NCI-H146 (cell line): ENCODE measurements around the gene RABEP2.
"Not testable (repeated sequence)": the region's sequence is repeated elsewhere in the genome, so short reads cannot be mapped to it uniquely, and the experiment has no call there.

Experiments used
- DNase-seq: peaks from one replicate; lab custom pipeline; 2025; lab: John Stamatoyannopoulos, UW

Gene RABEP2

DNA sequence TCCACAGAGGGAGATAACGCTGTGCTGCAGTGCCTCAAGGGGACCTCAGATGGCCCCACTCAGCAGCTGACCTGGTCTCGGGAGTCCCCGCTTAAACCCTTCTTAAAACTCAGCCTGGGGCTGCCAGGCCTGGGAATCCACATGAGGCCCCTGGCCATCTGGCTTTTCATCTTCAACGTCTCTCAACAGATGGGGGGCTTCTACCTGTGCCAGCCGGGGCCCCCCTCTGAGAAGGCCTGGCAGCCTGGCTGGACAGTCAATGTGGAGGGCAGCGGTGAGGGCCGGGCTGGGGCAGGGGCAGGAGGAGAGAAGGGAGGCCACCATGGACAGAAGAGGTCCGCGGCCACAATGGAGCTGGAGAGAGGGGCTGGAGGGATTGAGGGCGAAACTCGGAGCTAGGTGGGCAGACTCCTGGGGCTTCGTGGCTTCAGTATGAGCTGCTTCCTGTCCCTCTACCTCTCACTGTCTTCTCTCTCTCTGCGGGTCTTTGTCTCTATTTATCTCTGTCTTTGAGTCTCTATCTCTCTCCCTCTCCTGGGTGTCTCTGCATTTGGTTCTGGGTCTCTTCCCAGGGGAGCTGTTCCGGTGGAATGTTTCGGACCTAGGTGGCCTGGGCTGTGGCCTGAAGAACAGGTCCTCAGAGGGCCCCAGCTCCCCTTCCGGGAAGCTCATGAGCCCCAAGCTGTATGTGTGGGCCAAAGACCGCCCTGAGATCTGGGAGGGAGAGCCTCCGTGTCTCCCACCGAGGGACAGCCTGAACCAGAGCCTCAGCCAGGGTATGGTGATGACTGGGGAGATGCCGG is 7.5 kb upstream of the RABEP2 start:
- DNase-seq: no peak

- DNase-seq: no peak
Observed at GRCh38 chr16:28931801-28932225, 6.8 kb upstream of the RABEP2 start, which contains the start of gene CD19. CD19 (plus strand) TSS chr16:28931971; CDS start chr16:28932001, 30 bp downstream.

DNA sequence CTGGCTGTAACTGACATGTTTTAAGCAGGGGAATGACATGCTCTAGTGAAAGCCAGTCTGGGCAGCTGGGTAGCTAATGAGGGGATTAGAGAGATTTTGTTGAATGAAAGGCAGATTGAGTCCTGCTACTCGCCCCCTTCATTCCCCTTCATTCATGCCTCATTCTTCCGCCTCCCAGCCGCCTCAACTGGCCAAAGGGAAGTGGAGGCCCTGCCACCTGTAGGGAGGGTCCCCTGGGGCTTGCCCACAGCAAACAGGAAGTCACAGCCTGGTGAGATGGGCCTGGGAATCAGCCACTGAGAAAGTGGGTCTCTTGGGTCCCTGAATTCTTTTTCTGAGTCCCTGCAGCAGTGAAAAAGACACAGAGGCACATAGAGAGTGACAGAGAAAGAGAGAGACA is 5.6 kb upstream of the RABEP2 start:
- no peak for DNase-seq

DNA sequence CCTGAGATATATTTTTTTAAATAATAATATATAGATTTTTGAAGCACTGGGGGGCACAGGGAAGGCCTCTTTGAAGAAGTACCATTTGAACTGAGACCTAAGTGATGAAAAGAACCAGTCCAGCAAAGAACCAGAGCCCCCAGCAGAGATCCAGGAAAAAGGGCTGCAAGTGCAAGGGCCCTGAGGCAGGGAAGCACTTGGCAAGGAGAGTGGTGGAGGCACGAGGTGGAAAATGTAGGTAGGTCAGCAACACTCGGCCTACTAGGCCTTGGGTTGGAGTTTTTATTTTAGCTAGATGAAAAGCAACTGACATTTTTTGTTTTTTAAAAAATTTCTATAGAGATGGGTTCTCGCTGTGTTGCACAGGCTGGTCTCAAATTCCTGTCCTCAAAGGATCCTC is 5.2 kb upstream of the RABEP2 start:
- no peak for DNase-seq

GRCh38 chr16:28927815-28928214 is 2.8 kb upstream of the RABEP2 start:
- DNase-seq: no peak

DNA sequence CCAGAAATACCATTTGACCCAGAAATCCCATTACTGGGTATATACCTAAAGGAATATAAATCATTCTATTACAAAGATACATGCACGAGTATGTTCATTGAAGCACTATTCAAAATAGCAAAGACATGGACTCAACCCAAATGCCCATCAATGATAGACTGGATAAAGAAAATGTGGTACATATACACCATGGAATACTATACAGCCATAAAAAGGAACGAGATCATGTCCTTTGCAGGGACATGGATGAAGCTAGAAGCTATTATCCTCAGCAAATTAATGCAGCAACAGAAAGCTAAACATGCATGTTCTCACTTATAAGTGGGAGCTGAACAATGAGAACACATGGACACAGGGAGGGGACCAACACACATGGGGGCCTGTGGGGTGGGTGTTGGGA is 1.2 kb upstream of the RABEP2 start:
- not testable (repeated sequence) for DNase-seq

DNA sequence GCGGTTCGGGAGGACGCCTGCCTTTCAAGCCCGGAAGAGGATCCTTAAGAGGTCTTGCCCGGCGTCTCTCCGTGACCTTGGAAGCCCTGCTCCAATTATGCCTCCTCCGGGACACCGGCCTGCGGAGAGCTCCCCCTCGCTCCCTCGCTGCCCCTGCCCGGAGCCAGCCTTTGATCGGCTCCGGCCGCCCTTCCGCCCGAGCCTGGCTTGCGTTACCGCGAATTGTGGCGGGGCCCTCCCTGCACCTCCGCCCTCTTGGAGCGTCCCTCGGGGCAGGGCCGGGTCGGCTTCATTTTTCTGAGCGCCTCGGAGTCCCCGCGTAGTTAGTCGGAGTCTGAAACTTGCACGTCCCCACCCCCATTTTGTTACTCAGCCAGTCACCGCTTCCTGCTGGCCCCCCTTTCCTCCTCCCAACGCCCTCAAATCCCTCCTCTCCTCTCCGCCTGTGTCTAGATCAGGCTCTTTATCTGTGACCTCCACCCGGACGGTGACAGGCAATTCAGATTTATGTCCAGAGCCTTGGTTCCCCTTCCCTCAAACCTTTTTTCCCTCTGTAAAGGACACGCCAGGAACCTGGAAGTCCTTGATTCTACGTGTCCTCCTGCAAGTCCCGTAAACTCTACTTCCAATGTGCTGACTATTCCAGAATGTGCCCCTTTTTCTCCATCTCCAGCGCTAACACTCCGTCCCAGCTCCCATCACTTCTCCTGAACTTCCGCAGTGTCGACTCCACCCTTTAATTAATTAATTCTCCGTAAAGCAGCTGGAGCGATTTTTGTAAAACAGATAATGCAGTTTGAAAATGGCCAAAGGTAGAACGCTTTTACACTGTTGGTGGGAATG is 569 bp upstream of the RABEP2 start:
- DNase-seq: peak; percentile 81

GRCh38 chr16:28924399-28924761 is 658 bp downstream of the RABEP2 start:
- DNase-seq: no peak

- DNase-seq: peak; percentile 44
Observed at GRCh38 chr16:28923652-28924398, 1.2 kb downstream of the RABEP2 start.

DNA sequence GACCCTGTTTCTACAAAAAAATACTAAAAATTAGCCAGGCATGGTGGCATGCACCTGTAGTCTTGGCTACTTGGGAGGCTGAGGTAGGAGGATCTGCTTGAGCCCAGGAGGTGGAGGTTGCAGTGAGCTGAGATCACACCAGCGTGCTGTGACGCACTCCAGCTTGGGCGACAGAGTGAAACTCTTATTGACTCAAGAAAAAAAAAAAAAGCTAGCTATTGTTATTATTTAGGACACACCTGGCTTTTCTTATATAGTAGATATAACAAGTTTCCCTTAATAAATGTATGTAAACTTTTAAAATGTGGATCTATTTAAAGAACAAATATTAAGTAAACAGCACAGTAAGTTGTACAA is 1.8 kb downstream of the RABEP2 start:
- no peak for DNase-seq

GRCh38 chr16:28918698-28919097 is 6.3 kb downstream of the RABEP2 start:
- DNase-seq: no peak

- DNase-seq: no peak
Observed at GRCh38 chr16:28917095-28917494, 7.9 kb downstream of the RABEP2 start.

DNA sequence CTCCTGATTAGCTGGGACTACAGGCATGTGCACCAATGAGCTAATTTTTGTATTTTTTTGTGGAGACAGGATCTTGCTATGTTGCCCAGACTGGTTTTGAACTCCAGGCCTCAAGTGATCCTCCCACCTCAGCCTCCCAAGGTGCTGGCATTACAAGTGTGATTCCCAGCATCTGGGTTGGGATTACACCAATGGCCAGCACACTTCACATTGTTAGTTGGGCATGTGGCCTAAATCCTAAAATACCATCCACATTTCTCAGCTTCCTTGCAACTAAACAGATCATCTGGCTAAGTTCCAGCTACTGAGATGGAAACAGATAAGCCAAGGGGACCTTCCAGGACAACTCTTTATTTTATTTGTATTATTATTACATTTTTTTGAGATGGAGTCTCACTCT is 9.9 kb downstream of the RABEP2 start:
- DNase-seq: no peak

DNA sequence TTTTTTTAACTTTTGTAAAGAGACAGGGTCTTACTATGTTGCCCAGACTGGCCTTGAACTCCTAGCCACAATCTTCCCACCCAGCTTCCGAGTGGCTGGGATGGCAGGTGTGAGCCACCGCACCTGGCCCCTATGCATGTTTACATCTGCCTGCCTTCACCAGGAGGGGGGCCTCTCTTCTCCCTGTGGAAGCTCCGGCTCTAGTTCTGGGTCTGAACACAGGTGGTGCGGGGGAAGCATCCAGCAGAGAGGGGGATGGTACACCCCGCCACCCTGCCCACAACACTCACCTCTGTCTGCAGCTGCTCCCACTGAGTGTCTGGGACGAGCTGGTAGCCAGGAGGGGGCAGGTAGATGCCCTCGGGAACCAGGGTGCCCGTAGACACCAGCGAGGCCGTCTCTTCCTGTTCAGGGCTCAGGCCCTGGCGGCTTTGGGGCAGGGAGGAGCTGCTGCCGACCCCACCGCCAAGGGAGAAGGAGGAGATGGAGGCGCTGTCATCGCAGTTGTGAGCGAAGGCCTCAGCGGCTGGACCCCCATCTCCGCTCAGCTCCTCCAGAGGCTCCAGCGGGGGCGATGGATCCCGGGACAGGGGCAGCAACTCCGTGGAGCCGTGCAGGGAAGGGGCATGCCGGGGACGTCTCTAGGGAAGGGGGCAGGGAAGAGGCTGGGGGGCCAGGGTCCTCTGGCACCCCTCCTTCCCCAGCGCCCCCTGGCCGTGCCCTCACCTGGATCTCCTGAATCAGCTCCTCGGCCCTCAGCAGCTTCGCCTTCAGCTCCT is 10.9 kb downstream of the RABEP2 start:
- DNase-seq: peak; percentile 30

DNA sequence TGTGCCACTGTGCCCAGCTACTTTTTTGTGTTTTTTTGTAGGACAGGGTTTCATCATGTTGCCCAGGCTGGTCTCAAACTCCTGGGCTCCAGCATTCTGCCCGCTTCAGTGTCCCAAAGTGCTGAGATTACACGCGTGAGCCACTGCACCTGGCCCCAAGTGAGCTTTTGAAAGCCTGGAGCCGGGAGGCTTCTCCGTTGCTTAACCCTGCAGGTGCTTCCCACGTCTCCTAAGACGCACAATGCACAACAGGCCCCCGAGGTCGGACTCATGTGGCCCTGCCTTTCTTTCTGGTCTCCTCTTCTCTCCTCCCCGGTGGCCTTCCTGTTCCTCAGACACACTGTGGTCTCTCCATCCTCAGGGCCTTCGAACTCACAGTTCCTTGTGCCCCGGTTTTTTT is 12.5 kb downstream of the RABEP2 start:
- DNase-seq: no peak

DNA sequence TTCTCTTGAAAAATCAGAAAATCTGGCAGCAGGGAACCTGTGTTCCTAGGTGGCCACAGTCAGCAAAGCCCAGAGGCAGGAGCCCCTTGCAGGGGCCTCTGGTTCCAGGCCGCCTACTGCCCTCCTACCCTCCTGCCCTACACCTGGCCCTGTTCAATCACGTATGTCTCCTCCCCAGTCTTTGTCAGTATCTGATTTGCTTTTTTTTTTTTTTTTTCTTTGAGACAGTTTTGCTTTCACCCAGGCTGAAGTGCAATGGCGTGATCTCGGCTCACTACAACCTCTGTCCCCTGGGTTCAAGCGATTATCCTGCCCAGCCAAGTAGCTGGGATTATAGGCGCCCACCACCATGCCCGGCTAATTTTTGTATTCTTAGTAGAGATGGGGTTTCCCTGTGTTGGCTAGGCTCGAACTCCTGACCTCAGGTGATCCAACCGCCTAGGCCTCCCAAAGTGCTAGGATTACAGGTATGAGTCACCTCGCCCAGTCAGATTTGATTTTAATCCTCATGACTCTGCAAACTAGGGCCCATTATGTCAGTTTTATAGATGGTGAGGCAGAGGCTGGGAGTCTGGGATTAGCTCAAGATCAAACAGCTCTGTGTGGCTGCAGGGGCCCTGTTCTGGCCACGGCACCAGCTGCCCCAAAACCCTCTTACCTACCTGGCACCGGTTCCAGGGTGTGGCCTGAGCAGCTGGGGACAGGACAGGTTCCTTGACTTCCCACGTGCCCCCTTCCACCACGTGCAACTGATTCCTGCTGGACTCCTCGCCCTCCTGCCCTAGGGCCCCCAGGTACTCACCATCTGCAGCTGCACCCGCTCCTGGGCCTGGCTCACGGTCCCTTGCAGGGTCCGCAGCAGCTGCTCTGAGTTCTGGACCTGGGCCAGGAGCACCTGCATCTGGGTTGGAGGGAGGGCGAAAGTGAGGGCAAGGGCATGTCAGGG is 14.7 kb downstream of the RABEP2 start:
- no peak for DNase-seq

DNA sequence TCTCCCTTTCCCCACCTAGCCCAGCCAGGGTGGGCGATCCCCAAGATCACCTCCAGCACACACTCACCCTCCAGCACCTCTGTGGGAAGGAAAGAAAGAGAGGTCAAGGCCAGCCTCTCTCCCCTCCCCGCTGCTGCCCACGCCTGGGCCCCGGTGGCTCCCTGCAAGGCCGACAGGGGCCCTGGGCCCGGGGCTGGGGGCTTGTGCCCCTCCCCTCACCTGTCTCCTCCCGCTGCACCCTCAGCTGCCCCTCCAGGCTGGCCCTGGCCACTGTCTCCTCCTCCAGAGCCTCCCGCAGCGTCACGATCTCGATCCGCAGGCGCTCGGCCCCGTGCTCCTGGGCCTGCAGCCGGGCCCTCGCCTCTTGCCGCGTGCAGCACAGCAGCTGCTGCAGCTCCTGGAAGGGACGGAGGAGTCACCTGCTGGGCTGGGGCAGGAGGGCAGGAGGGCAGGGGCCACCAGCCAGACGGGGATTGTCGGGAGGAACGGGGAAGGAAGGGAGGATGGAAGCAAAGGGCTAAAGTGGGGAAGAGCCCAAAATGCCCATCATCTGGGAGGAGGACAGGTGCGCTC is 19.2 kb downstream of the RABEP2 start:
- no peak for DNase-seq

GRCh38 chr16:28905229-28905754 is 19.7 kb downstream of the RABEP2 start:
- no peak for DNase-seq

- no peak for DNase-seq
Observed at GRCh38 chr16:28904828-28905227, 20.2 kb downstream of the RABEP2 start.

DNA sequence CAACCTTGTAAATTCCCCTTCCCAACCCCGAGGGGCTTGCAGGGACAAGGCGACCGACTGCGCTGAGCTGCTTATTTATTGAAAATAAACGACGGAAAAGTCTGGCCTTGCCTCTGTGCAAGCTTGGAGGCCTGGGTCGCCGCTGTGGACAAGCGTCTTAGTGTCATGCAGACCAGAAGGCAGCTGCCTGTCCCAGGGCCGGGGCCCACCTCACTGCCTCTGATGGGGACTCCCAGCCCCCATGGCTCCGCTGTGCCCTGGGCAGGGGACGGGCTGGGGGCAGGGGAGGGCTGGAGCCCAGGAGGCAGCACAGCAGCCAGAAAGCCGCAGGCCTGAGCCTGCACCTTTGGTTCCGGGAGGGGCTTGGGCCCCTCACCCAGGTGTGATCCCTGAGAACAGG is 20.7 kb downstream of the RABEP2 start:
- DNase-seq: no peak
